ENCODE measurements around the gene ENTPD6. TPM values are rescaled to one million over a fixed set of nuclear protein-coding genes. Genes with fewer than 3 reads are reported as not detected.

ENTPD6 gene
- polyA plus RNA-seq, 1 donor from 2014 or later = 143 TPM

GRCh38 chr20:25220021-25220730 is 24.7 kb downstream of the ENTPD6 start:
- H3K9ac ChIP-seq (ENCODE audit: low read length) = no peak overlapping the region
- H3K79me2 ChIP-seq (replicated peaks; ENCODE audit: insufficient read depth, low read length) = no peaks in the 10 kb centered on the region
- H3K4me2 ChIP-seq (ENCODE audit: low read length) = no peak overlapping the region
- no peaks in the 10 kb centered on the region for H4K20me1 ChIP-seq (ENCODE audit: insufficient read depth)
- H3K27me3 ChIP-seq (ENCODE audit: insufficient read depth, low read depth, low read length) = no peaks in the 10 kb centered on the region
- no peaks in the 10 kb centered on the region for H3K9me2 ChIP-seq (ENCODE audit: insufficient read depth, low read length)
- no peak overlapping the region for H3K4me3 ChIP-seq (ENCODE audit: low read length)
- H3F3A ChIP-seq (ENCODE audit: insufficient read depth, low read length, poor library complexity, severe bottlenecking) = no peaks in the 10 kb centered on the region
- no peak overlapping the region for H2AFZ ChIP-seq (ENCODE audit: low read depth, low read length)
- H3K9me3 ChIP-seq (ENCODE audit: low read length) = no peaks in the 10 kb centered on the region
- TF ChIP-seq RAD21 (conservative IDR thresholded peaks at IDR 0.05) (no peak), SMC3 (conservative IDR thresholded peaks at IDR 0.05; ENCODE audit: poor library complexity) (no peak), MXI1 (conservative IDR thresholded peaks at IDR 0.05; ENCODE audit: poor library complexity, severe bottlenecking) (no peak), CTCF (IDR thresholded peaks at IDR 0.05; ENCODE audit: poor library complexity, severe bottlenecking) (no peak), EZH2 (IDR thresholded peaks at IDR 0.05; ENCODE audit: borderline replicate concordance, insufficient read depth, low read length, poor library complexity, severe bottlenecking) (no peak), POLR2AphosphoS5 (IDR thresholded peaks at IDR 0.05) (no peak), REST (IDR thresholded peaks at IDR 0.05; ENCODE audit: borderline replicate concordance) (no peak), EP300 (conservative IDR thresholded peaks at IDR 0.05; ENCODE audit: poor library complexity, severe bottlenecking) (no peak), TAF1 (IDR thresholded peaks at IDR 0.05; ENCODE audit: low read depth) (no peak)
- no peak overlapping the region for H3K27ac ChIP-seq (ENCODE audit: low read length)
- no peaks in the 10 kb centered on the region for H3K36me3 ChIP-seq (ENCODE audit: insufficient read depth, low read length)

- Histone ChIP-seq H3K9me3 (ENCODE audit: low read length) (no peaks in the 10 kb centered on the region), H3K79me2 (replicated peaks; ENCODE audit: insufficient read depth, low read length) (no peaks in the 10 kb centered on the region), H3K9me2 (ENCODE audit: insufficient read depth, low read length) (no peaks in the 10 kb centered on the region), H4K20me1 (ENCODE audit: insufficient read depth) (no peaks in the 10 kb centered on the region), H3K4me3 (ENCODE audit: low read length) (no peak overlapping the region), H3K36me3 (ENCODE audit: insufficient read depth, low read length) (no peaks in the 10 kb centered on the region), H3F3A (ENCODE audit: insufficient read depth, low read length, poor library complexity, severe bottlenecking) (no peaks in the 10 kb centered on the region), H2AFZ (ENCODE audit: low read depth, low read length) (no peak overlapping the region), H3K27ac (ENCODE audit: low read length) (no peak overlapping the region), H3K9ac (ENCODE audit: low read length) (no peak overlapping the region), H3K27me3 (ENCODE audit: insufficient read depth, low read depth, low read length) (no peaks in the 10 kb centered on the region), H3K4me2 (ENCODE audit: low read length) (no peak overlapping the region)
- TF ChIP-seq TAF1 (IDR thresholded peaks at IDR 0.05; ENCODE audit: low read depth) = no peak
Observed at GRCh38 chr20:25220810-25221591, 25.5 kb downstream of the ENTPD6 start.
